DOHH2 (cell line): ENCODE results near the gene MT1H.

Source experiments
- EZH2phosphoT487 ChIP-seq: fragments of 200-600 bp; sonication (generic); IDR thresholded peaks from 2 replicates; pipeline ENCODE4 v1.6.1; 2017; ENCODE audit warnings: borderline replicate concordance, mild to moderate bottlenecking, antibody characterized with exemption, low read length, moderate library complexity, mixed read lengths
- TF ChIP-seq, protein P1 (sequence below): fragments of 200-600 bp; sonication (generic); IDR thresholded peaks from one replicate; pipeline ENCODE4 v1.5.1; 2014; ENCODE audit warnings: antibody characterized with exemption, mild to moderate bottlenecking, low read depth, low read length; ENCODE audit not compliant: poor library complexity, severe bottlenecking

DNA sequence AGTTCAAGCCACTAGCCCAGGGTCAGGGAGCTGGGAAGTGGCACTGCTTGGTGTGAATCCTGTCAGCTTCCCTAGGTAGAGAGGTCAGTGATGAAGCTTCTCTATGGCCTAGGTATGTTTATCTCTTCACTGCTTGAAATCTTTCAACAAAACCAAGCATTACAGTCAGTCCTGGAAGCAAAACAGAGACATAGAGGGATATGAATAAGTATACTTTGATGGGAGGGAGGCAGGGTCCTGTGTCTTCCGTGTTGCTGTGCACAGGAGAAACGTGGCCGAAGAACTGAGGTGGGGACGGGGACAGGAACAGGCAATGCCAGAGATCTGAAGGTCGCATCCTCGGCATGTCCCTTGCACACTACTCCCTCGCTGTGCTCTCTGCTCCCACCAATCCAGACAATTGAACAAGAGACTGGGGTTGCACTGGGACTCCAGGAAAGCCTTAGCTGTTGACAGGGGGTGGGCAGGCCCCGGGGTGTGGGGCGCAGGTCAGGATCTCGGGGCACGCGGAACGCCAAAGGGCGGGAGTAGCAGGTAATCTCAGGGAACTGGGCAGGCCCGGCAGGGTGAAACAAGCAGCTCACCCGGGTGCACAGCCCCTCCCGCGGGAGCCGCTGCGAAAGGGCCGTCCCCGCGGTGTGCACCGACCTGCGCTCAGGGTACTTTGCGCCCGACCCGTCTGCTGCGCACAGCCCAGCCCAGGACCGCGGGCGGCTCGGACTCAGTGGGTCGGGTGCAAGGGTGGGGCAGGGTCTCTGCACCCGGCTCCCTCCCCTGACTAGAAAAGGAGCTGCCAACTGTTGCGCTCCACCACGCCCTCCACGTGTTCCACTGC lies at the start of gene MT1H:
- TF ChIP-seq, protein P1, sequence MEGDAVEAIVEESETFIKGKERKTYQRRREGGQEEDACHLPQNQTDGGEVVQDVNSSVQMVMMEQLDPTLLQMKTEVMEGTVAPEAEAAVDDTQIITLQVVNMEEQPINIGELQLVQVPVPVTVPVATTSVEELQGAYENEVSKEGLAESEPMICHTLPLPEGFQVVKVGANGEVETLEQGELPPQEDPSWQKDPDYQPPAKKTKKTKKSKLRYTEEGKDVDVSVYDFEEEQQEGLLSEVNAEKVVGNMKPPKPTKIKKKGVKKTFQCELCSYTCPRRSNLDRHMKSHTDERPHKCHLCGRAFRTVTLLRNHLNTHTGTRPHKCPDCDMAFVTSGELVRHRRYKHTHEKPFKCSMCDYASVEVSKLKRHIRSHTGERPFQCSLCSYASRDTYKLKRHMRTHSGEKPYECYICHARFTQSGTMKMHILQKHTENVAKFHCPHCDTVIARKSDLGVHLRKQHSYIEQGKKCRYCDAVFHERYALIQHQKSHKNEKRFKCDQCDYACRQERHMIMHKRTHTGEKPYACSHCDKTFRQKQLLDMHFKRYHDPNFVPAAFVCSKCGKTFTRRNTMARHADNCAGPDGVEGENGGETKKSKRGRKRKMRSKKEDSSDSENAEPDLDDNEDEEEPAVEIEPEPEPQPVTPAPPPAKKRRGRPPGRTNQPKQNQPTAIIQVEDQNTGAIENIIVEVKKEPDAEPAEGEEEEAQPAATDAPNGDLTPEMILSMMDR = no peak
- no peak for TF ChIP-seq EZH2phosphoT487
